Activated naive CD4-positive, alpha-beta T cell treated with anti-CD3 and anti-CD28 coated beads, Interleukin-2, amount 10 ng/mL, durations not matched to agents 7 days and 5 days (primary cell): ENCODE measurements around the gene GRK4.
A peak's percentile ranks its signal among the peaks of the same experiment; 100 is the strongest.
"Not testable (repeated sequence)": the region's sequence is repeated elsewhere in the genome, so short reads cannot be mapped to it uniquely, and the experiment has no call there.

Experiments used
- CTCF ChIA-PET: fragments of 350-600 bp; sonication (Branson Sonifier 250); formaldehyde crosslinking; loops from one replicate; lab custom pipeline; 2021; ENCODE audit warnings: antibody characterized with exemption; lab: Charles Lee
- DNase-seq: peaks from one replicate; pipeline ENCODE4 v3.0.0-alpha.2; 2020
- H3K27ac Mint-ChIP-seq: one replicate; pipeline ENCODE4 v1.8.0; 2021; ENCODE audit warnings: mild to moderate bottlenecking, moderate library complexity, mixed read lengths
- H3K27me3 Mint-ChIP-seq: one replicate; pipeline ENCODE4 v1.8.0; 2021; ENCODE audit warnings: mild to moderate bottlenecking, mixed read lengths
- H3K36me3 Mint-ChIP-seq: one replicate; pipeline ENCODE4 v1.8.0; 2021; ENCODE audit warnings: mixed read lengths
- H3K4me1 Mint-ChIP-seq: one replicate; pipeline ENCODE4 v1.8.0; 2021; ENCODE audit warnings: mixed read lengths
- H3K4me3 Mint-ChIP-seq: one replicate; pipeline ENCODE4 v1.8.0; 2021; ENCODE audit warnings: mild to moderate bottlenecking, moderate library complexity, mixed read lengths
- H3K9me3 Mint-ChIP-seq: one replicate; pipeline ENCODE4 v1.8.0; 2021; ENCODE audit warnings: mixed read lengths

Gene GRK4

GRCh38 chr4:3044870-3045819, 81.8 kb downstream of the GRK4 start:
- CTCF ChIA-PET, result interaction anchor here (0.8 to 1.8 kb wide), 2 partner anchors 36 to 114 kb away, joined by 3 to 4 read pairs; no protein-coding TSS in a partner anchor
- Mint-ChIP-seq H3K9me3 (peaks cover 13% of the 10 kb centered on the region), H3K27ac (peak overlapping the region; percentile 91), H3K4me1 (peaks cover 71% of the 10 kb centered on the region), H3K36me3 (peaks cover 17% of the 10 kb centered on the region), H3K4me3 (peak overlapping the region; percentile 55), H3K27me3 (peaks cover 14% of the 10 kb centered on the region)
- DNase-seq, result peak; percentile 87

- H3K36me3 Mint-ChIP-seq, result peaks cover 17% of the 10 kb centered on the region
- H3K4me3 Mint-ChIP-seq, result no peak overlapping the region
- DNase-seq, result no peak
- peaks cover 62% of the 10 kb centered on the region for H3K4me1 Mint-ChIP-seq
- no peak overlapping the region for H3K27ac Mint-ChIP-seq
- CTCF ChIA-PET, result interaction anchor here (0.6 to 1.8 kb wide), 3 partner anchors 12 to 61 kb away, joined by 3 to 5 read pairs (median 4); no protein-coding TSS in a partner anchor
- H3K27me3 Mint-ChIP-seq, result peaks cover 14% of the 10 kb centered on the region
- peaks cover 13% of the 10 kb centered on the region for H3K9me3 Mint-ChIP-seq
Observed at GRCh38 chr4:3046162-3046561, 82.8 kb downstream of the GRK4 start.

DNA sequence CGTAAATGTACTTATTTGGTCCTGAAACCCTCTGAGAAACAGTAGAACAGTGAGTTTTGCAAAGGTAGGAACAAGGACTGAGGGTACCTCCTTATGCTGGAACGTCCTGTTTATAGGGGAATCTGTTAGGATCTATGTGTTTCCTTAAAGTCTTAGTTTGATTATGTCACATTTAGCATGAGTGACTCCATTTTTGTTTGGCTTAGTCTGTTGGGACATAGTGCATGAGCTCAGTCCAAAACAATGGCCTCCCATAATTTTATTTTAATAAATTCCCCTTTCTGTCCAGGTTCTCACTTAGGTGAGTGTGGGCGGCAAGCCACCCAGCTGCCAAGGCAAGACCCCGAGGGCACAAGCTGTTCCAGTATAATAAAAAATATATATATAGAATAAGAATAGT, 83.3 kb downstream of the GRK4 start:
- H3K9me3 Mint-ChIP-seq, result peaks cover 13% of the 10 kb centered on the region
- CTCF ChIA-PET, result interaction anchor here (0.6 to 1.8 kb wide), 3 partner anchors 12 to 61 kb away, joined by 3 to 5 read pairs (median 4); no protein-coding TSS in a partner anchor
- DNase-seq, result no peak
- peaks cover 57% of the 10 kb centered on the region for H3K4me1 Mint-ChIP-seq
- H3K27ac Mint-ChIP-seq, result no peak overlapping the region
- peaks cover 16% of the 10 kb centered on the region for H3K27me3 Mint-ChIP-seq
- H3K36me3 Mint-ChIP-seq, result peaks cover 18% of the 10 kb centered on the region
- H3K4me3 Mint-ChIP-seq, result no peak overlapping the region

GRCh38 chr4:3047464-3048286, 84.3 kb downstream of the GRK4 start:
- CTCF ChIA-PET, result interaction anchor here (1.3 to 1.8 kb wide), 2 partner anchors 34 to 60 kb away, joined by 4 to 5 read pairs; no protein-coding TSS in a partner anchor
- peaks cover 19% of the 10 kb centered on the region for H3K36me3 Mint-ChIP-seq

GRCh38 chr4:3051141-3051897, 87.9 kb downstream of the GRK4 start:
- H3K4me3 Mint-ChIP-seq, DNase-seq, H3K27ac Mint-ChIP-seq, CTCF ChIA-PET: not testable (repeated sequence)
- Mint-ChIP-seq H3K36me3 (peaks cover 10% of the 10 kb centered on the region), H3K9me3 (peaks cover 14% of the 10 kb centered on the region), H3K27me3 (peaks cover 16% of the 10 kb centered on the region), H3K4me1 (peaks cover 17% of the 10 kb centered on the region)

More at GRCh38 chr4:3047464-3048286, 84.3 kb downstream of the GRK4 start:
- Mint-ChIP-seq H3K4me3 (peak overlapping the region; percentile 10), H3K4me1 (peaks cover 47% of the 10 kb centered on the region), H3K27ac (peak overlapping the region; percentile 87), H3K9me3 (peaks cover 13% of the 10 kb centered on the region), H3K27me3 (peaks cover 16% of the 10 kb centered on the region)
- DNase-seq, result peak; percentile 91

DNA sequence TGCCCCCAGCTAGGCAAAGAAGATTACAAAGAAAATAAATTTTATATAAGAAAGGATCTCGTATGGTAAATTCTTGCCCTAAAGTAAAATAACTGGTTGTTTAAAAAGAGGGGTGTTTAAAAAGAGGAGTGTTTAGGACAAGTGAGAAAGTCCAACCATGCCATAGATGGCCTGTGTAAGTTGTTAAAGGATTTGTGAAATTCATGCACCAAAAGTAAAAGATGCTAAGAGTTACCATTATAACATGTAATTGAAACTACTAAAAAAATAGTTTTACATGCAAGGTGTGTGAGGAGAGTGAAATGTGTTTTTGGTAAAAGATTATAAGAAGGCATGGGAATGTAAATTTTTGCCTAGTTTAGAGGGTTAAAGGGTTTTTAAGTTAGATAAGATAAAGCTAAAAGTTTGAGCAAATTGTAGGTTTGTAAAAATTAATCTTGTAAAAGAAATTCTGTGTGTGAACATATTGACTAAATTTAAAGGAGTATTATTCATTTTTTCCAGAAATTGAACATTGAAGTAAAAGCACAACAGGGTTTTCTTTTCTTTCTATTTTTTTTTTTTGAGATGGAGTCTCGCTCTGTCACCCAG, 90.9 kb downstream of the GRK4 start:
- Mint-ChIP-seq H3K4me3 (no peak overlapping the region), H3K4me1 (no peaks in the 10 kb centered on the region), H3K9me3 (peaks cover 19% of the 10 kb centered on the region), H3K36me3 (peaks cover 10% of the 10 kb centered on the region), H3K27me3 (peaks cover 15% of the 10 kb centered on the region), H3K27ac (no peak overlapping the region)
- no peak for DNase-seq
- CTCF ChIA-PET, result interaction anchor here (1.0 kb wide), 1 partner anchor 33 kb away, joined by 3 read pairs; no protein-coding TSS in a partner anchor

DNA sequence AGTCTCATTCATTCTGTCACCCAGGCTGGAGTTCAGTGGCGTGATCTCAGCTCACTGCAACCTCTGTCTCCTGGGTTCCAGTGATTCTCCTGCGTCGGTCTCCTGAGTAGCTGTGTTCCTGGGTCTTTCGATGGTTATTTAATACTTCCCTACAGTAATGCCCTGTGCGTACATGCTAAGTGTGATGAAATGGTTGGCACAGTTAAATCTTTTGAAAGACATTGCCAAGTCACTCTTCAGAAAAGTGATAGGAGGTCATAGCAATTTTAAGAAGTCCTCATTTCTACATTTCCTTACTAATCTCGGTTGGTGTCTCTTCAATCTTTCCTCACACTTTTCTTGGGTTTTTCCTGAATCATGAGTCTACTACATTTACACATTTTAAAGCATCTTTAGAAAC, 96.6 kb downstream of the GRK4 start:
- H3K27me3 Mint-ChIP-seq, result peaks cover 18% of the 10 kb centered on the region
- H3K36me3 Mint-ChIP-seq, result peaks cover 5% of the 10 kb centered on the region
- no peak for DNase-seq
- H3K4me3 Mint-ChIP-seq, result no peak overlapping the region
- peaks cover 16% of the 10 kb centered on the region for H3K9me3 Mint-ChIP-seq
- peak overlapping the region; percentile 42 for H3K27ac Mint-ChIP-seq
- no peaks in the 10 kb centered on the region for H3K4me1 Mint-ChIP-seq
- CTCF ChIA-PET, result no interaction called here

GRCh38 chr4:3060946-3061345, 97.6 kb downstream of the GRK4 start:
- H3K27me3 Mint-ChIP-seq, result peaks cover 20% of the 10 kb centered on the region
- CTCF ChIA-PET, result interaction anchor here (0.6 kb wide), 1 partner anchor 22 kb away, joined by 3 read pairs; no protein-coding TSS in a partner anchor
- DNase-seq, result no peak
- H3K4me1 Mint-ChIP-seq, result no peaks in the 10 kb centered on the region
- H3K36me3 Mint-ChIP-seq, result peaks cover 1% of the 10 kb centered on the region
- H3K4me3 Mint-ChIP-seq, result no peak overlapping the region
- no peak overlapping the region for H3K27ac Mint-ChIP-seq
- H3K9me3 Mint-ChIP-seq, result peaks cover 9% of the 10 kb centered on the region

- Mint-ChIP-seq H3K9me3 (no peaks in the 10 kb centered on the region), H3K4me3 (no peak overlapping the region), H3K4me1 (no peaks in the 10 kb centered on the region), H3K27ac (no peak overlapping the region), H3K36me3 (no peaks in the 10 kb centered on the region), H3K27me3 (peaks cover 24% of the 10 kb centered on the region)
- CTCF ChIA-PET, result interaction anchor here (0.6 kb wide), 1 partner anchor 111 kb away, joined by 3 read pairs; no protein-coding TSS in a partner anchor
- DNase-seq, result no peak
Observed at GRCh38 chr4:3062471-3062870, 99.1 kb downstream of the GRK4 start.

GRCh38 chr4:3065551-3065950, 102.2 kb downstream of the GRK4 start:
- no peak overlapping the region for H3K4me3 Mint-ChIP-seq
- H3K9me3 Mint-ChIP-seq, result no peaks in the 10 kb centered on the region
- H3K4me1 Mint-ChIP-seq, result no peaks in the 10 kb centered on the region
- no peaks in the 10 kb centered on the region for H3K36me3 Mint-ChIP-seq
- no peak for DNase-seq
- H3K27me3 Mint-ChIP-seq, result peaks cover 33% of the 10 kb centered on the region
- H3K27ac Mint-ChIP-seq, result no peak overlapping the region
- CTCF ChIA-PET, result interaction anchor here (0.8 kb wide), 1 partner anchor 87 kb away, joined by 3 read pairs; no protein-coding TSS in a partner anchor

- CTCF ChIA-PET, result no interaction called here
- Mint-ChIP-seq H3K36me3 (no peaks in the 10 kb centered on the region), H3K4me1 (no peaks in the 10 kb centered on the region), H3K4me3 (no peak overlapping the region), H3K27ac (no peak overlapping the region), H3K9me3 (no peaks in the 10 kb centered on the region), H3K27me3 (peaks cover 27% of the 10 kb centered on the region)
- no peak for DNase-seq
Observed at GRCh38 chr4:3066836-3067400, 103.5 kb downstream of the GRK4 start.

GRCh38 chr4:3067473-3068001, 104.2 kb downstream of the GRK4 start:
- CTCF ChIA-PET, result interaction anchor here (0.6 kb wide), 1 partner anchor 18 kb away, joined by 3 read pairs; no protein-coding TSS in a partner anchor
- H3K36me3 Mint-ChIP-seq, result no peaks in the 10 kb centered on the region
- H3K27ac Mint-ChIP-seq, result no peak overlapping the region
- no peak for DNase-seq
- H3K4me3 Mint-ChIP-seq, result no peak overlapping the region
- H3K9me3 Mint-ChIP-seq, result no peaks in the 10 kb centered on the region
- H3K4me1 Mint-ChIP-seq, result peaks cover 3% of the 10 kb centered on the region
- peaks cover 23% of the 10 kb centered on the region for H3K27me3 Mint-ChIP-seq
